ENCODE results near the gene ATXN1. TPM values are rescaled to one million over a fixed set of nuclear protein-coding genes. Genes with fewer than 3 reads are reported as not detected.
A peak's percentile ranks its signal among the peaks of the same experiment; 100 is the strongest.

Gene ATXN1
- total RNA-seq, 1 experiment from 2014 or later, result 8.1 TPM

- no peak for TF ChIP-seq AR (CRISPR knock-in tag; IDR thresholded peaks at IDR 0.05)
- no peak for TF ChIP-seq AFF4 (CRISPR knock-in tag; IDR thresholded peaks at IDR 0.05; ENCODE audit: borderline replicate concordance)
- TF ChIP-seq ZNF396 (CRISPR knock-in tag; IDR thresholded peaks at IDR 0.05; ENCODE audit: borderline replicate concordance), result no peak
Observed at GRCh38 chr6:16321341-16321710, 439.9 kb downstream of the ATXN1 start (continued).

GRCh38 chr6:16320533-16321340 is 440.5 kb downstream of the ATXN1 start:
- H3K4me3 Mint-ChIP-seq, result no peak overlapping the region
- no peak overlapping the region for H3K27ac Mint-ChIP-seq
- H3K9me3 Mint-ChIP-seq, result peaks cover 3% of the 10 kb centered on the region
- ATAC-seq, result no peak; the same call in 1 of the 2 replicates
- no peaks in the 10 kb centered on the region for H3K27me3 Mint-ChIP-seq (ENCODE audit: low read depth)
- H3K36me3 Mint-ChIP-seq, result peaks cover under 1% of the 10 kb centered on the region; the same call in 1 of the 2 replicates
- CTCF ChIA-PET, result interaction anchor here (0.6 to 2.1 kb wide), 3 partner anchors 12 to 418 kb away, joined by 3 to 7 read pairs (median 5); no protein-coding TSS in a partner anchor
- POLR2A ChIA-PET, result no interaction called here
- TF ChIP-seq ZNF232 (CRISPR knock-in tag; IDR thresholded peaks at IDR 0.05) (no peak), ZBTB43 (CRISPR knock-in tag; IDR thresholded peaks at IDR 0.05) (no peak), NFYB (CRISPR knock-in tag; conservative IDR thresholded peaks at IDR 0.05; ENCODE audit: low read depth) (no peak), NFATC4 (CRISPR knock-in tag; IDR thresholded peaks at IDR 0.05) (no peak), PRDM15 (CRISPR knock-in tag; IDR thresholded peaks at IDR 0.05) (no peak)
- DNase-seq (ENCODE audit: low spot score), result no peak
- peaks cover 50% of the 10 kb centered on the region for H3K4me1 Mint-ChIP-seq

GRCh38 chr6:16319813-16320532 is 441.3 kb downstream of the ATXN1 start:
- POLR2A ChIA-PET, result no interaction called here
- TF ChIP-seq IRF1 (CRISPR knock-in tag; IDR thresholded peaks at IDR 0.05) (no peak), ZMAT4 (CRISPR knock-in tag; IDR thresholded peaks at IDR 0.05) (no peak), ZNF317 (CRISPR knock-in tag; IDR thresholded peaks at IDR 0.05; ENCODE audit: borderline replicate concordance, low read depth) (no peak), ATF2 (CRISPR knock-in tag; IDR thresholded peaks at IDR 0.05; ENCODE audit: borderline replicate concordance, low read depth) (no peak), MYBL2 (CRISPR knock-in tag; IDR thresholded peaks at IDR 0.05) (no peak)
- no peaks in the 10 kb centered on the region for H3K27me3 Mint-ChIP-seq (ENCODE audit: low read depth)
- no peak overlapping the region for H3K27ac Mint-ChIP-seq
- no peaks in the 10 kb centered on the region for H3K36me3 Mint-ChIP-seq
- no peak for DNase-seq (ENCODE audit: low spot score)
- H3K4me1 Mint-ChIP-seq, result peaks cover 44% of the 10 kb centered on the region
- no peak overlapping the region for H3K4me3 Mint-ChIP-seq
- no peaks in the 10 kb centered on the region for H3K9me3 Mint-ChIP-seq
- ATAC-seq, result peak; percentile 9; the same call in 1 of the 2 replicates
- CTCF ChIA-PET, result interaction anchor here (0.6 to 2.1 kb wide), 3 partner anchors 12 to 419 kb away, joined by 3 to 7 read pairs (median 5); no protein-coding TSS in a partner anchor

All from WTC11 (cell line).